IMR-90 (cell line): ENCODE results near the gene ZFYVE28.

Experiments
- CEBPB ChIP-seq: IDR thresholded peaks from 2 replicates; pipeline ENCODE4 v1.6.1; 2012; ENCODE audit warnings: low read depth, low read length, improper control_type of control experiment
- CHD1 ChIP-seq: IDR thresholded peaks from 2 replicates; pipeline ENCODE4 v1.6.1; 2012; ENCODE audit warnings: low read depth, low read length, improper control_type of control experiment
- MAZ ChIP-seq: IDR thresholded peaks from 2 replicates; pipeline ENCODE4 v1.6.1; 2012; ENCODE audit warnings: low read depth, mild to moderate bottlenecking, low read length, improper control_type of control experiment, moderate library complexity, borderline replicate concordance
- NFE2L2 ChIP-seq: fragments of 150-350 bp; IDR thresholded peaks from 2 replicates; pipeline ENCODE4 v1.6.1; 2016; ENCODE audit warnings: low read depth, mild to moderate bottlenecking, low read length
- POLR2A ChIP-seq: IDR thresholded peaks from 2 replicates; pipeline ENCODE4 v1.6.1; 2012; ENCODE audit warnings: mild to moderate bottlenecking, low read depth, low read length
- RAD21 ChIP-seq: IDR thresholded peaks from 2 replicates; pipeline ENCODE4 v1.6.1; 2012; ENCODE audit warnings: low read length, improper control_type of control experiment
- RCOR1 ChIP-seq: IDR thresholded peaks from 2 replicates; pipeline ENCODE4 v1.6.1; 2012; ENCODE audit warnings: mild to moderate bottlenecking, low read length, improper control_type of control experiment; ENCODE audit not compliant: insufficient replicate concordance
- RFX5 ChIP-seq: IDR thresholded peaks from 2 replicates; pipeline ENCODE4 v1.8.0; 2012; ENCODE audit warnings: low read depth, mild to moderate bottlenecking, low read length, moderate library complexity
- TF ChIP-seq, protein P1 (sequence below): conservative IDR thresholded peaks from 2 replicates; pipeline ENCODE4 v1.5.1; 2012; ENCODE audit warnings: mild to moderate bottlenecking, low read depth, low read length, improper control_type of control experiment
- TF ChIP-seq, protein P2 (sequence below): fragments of 150-350 bp; IDR thresholded peaks from 2 replicates; pipeline ENCODE4 v1.6.1; 2017; ENCODE audit warnings: mild to moderate bottlenecking, antibody characterized with exemption, low read length, low read depth

DNA sequence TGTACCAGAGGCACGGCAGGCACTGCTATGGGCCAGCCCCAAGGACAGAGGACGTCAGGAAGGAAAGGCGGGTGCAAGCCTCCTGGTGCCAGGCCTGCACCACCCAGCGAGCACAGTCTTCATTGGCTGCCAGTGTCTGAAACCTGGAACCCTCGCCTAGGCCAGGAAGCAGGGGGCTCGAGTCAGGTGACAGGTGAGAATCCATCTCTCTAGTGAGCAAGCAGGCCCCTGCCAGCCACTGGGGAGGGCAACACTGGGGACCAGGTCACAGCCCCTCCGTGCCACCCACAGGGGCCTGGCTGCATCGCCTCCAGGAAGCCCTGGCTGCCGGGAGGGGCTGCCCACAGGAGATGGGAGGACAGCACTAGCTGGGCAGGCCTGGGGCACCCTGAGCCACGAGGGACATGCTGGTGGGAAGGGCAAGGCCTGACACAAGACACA lies 169.6 kb downstream of the ZFYVE28 start:
- TF ChIP-seq, protein P1, sequence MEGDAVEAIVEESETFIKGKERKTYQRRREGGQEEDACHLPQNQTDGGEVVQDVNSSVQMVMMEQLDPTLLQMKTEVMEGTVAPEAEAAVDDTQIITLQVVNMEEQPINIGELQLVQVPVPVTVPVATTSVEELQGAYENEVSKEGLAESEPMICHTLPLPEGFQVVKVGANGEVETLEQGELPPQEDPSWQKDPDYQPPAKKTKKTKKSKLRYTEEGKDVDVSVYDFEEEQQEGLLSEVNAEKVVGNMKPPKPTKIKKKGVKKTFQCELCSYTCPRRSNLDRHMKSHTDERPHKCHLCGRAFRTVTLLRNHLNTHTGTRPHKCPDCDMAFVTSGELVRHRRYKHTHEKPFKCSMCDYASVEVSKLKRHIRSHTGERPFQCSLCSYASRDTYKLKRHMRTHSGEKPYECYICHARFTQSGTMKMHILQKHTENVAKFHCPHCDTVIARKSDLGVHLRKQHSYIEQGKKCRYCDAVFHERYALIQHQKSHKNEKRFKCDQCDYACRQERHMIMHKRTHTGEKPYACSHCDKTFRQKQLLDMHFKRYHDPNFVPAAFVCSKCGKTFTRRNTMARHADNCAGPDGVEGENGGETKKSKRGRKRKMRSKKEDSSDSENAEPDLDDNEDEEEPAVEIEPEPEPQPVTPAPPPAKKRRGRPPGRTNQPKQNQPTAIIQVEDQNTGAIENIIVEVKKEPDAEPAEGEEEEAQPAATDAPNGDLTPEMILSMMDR, result no peak
- TF ChIP-seq POLR2A (no peak), RCOR1 (no peak), CHD1 (no peak), CEBPB (no peak), MAZ (no peak), RFX5 (no peak), NFE2L2 (no peak), RAD21 (no peak)
- TF ChIP-seq, protein P2, sequence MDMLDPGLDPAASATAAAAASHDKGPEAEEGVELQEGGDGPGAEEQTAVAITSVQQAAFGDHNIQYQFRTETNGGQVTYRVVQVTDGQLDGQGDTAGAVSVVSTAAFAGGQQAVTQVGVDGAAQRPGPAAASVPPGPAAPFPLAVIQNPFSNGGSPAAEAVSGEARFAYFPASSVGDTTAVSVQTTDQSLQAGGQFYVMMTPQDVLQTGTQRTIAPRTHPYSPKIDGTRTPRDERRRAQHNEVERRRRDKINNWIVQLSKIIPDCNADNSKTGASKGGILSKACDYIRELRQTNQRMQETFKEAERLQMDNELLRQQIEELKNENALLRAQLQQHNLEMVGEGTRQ, result no peak
